ENCODE results near the gene RGPD3.
"Not testable (repeated sequence)": the region's sequence is repeated elsewhere in the genome, so short reads cannot be mapped to it uniquely, and the experiment has no call there.

GRCh38 chr2:106470658-106471057, 2.4 kb upstream of the RGPD3 start:
- peak; percentile 59 for TF ChIP-seq CTCF (IDR thresholded peaks at IDR 0.05)
- TF ChIP-seq ZFX (IDR thresholded peaks at IDR 0.05; ENCODE audit: borderline replicate concordance), result not testable (repeated sequence)

Data from 22Rv1 (cell line).